Neutrophil (primary cell): ENCODE data around the gene CYTH3.

Experiments
- H3K27ac ChIP-seq: fragments of 200-600 bp; sonication (generic); 2 replicates; pipeline ENCODE4 v1.5.1; 2016; ENCODE audit warnings: mild to moderate bottlenecking, moderate library complexity
- H3K27me3 ChIP-seq: fragments of 200-600 bp; sonication (generic); 2 replicates; pipeline ENCODE4 v1.6.0; 2016; ENCODE audit warnings: mild to moderate bottlenecking
- H3K36me3 ChIP-seq: fragments of 200-600 bp; sonication (generic); 2 replicates; pipeline ENCODE4 v1.5.1; 2017
- H3K4me1 ChIP-seq, 2 experiments: fragments of 200-600 bp in 1 of 2; sonication (generic) in 1 of 2; 1 replicate in 1 of 2; 2 replicates in 1 of 2; pipeline versions ENCODE4 v1.5.1 to v1.6.1; 2013 to 2016; ENCODE audit warnings: low read depth in 1 of 2, low read length in 1 of 2, mild to moderate bottlenecking in 1 of 2, moderate library complexity in 1 of 2; ENCODE audit not compliant: control insufficient read depth in 1 of 2, insufficient read depth in 1 of 2
- H3K4me3 ChIP-seq, 2 experiments: fragments of 200-600 bp in 1 of 2; sonication (generic) in 1 of 2; 1 replicate in 1 of 2; 2 replicates in 1 of 2; pipeline ENCODE4 v1.5.1; 2013 to 2016; ENCODE audit warnings: low read depth in 1 of 2, low read length in 1 of 2, mild to moderate bottlenecking in 1 of 2, moderate library complexity in 1 of 2
- H3K9me3 ChIP-seq: fragments of 200-600 bp; sonication (generic); 2 replicates; pipeline ENCODE4 v1.5.1; 2016
- CTCF ChIP-seq: fragments of 200-600 bp; sonication (generic); IDR thresholded peaks from 2 replicates; pipeline ENCODE4 v1.5.1; 2016; ENCODE audit warnings: antibody characterized with exemption

The CYTH3 gene

DNA sequence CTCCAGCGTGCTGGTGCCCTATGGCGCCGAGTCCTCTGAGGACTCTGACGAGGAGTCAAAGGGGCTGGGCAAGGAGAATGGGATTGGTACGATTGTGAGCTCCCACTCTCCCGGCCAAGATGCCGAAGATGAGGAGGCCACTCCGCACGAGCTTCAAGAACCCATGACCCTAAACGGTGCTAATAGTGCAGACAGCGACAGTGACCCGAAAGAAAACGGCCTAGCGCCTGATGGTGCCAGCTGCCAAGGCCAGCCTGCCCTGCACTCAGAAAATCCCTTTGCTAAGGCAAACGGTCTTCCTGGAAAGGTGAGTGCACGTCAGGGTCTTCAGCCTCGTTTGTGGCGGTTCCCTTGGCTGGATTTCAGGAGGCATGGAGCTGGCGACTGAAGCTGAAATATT, 122.4 kb downstream of the CYTH3 start:
- Histone ChIP-seq H3K27ac (no peak overlapping the region), H3K27me3 (no peaks in the 10 kb centered on the region), H3K4me1 (no peaks in the 10 kb centered on the region), H3K36me3 (peaks cover 98% of the 10 kb centered on the region), H3K4me3 (no peak overlapping the region), H3K9me3 (no peaks in the 10 kb centered on the region)
- TF ChIP-seq CTCF: no peak

DNA sequence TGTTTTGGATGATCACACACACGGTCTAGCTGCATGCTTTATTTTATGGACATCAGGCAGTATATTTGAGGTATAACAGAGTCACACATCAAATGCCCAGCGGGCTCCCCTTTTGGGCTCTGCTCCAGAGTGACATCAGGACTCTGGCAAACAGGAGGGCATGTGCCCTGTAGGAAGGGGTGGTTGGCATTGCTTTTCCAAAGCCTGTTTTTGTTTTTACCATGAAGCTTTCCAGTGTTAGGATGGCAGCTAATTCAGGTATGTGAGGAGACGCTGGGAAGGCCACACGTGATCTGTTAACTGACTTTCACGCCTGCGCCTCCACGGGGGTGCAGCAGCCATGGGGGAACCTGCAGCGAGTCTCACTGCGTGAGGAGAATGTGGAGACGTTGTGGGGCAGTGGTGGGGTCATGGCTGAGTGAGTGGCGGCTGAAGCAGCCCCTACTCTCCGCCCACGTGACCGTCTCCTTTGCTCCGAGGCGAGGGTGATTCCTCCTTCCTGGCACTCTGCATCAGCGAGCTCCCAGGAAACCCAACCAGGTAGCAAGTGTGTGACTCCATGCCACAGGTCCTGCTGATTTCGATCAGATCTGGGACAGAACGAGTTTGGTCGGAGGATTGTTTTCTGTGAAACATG, 123.6 kb downstream of the CYTH3 start:
- Histone ChIP-seq H3K27me3 (no peaks in the 10 kb centered on the region), H3K27ac (no peak overlapping the region), H3K9me3 (no peaks in the 10 kb centered on the region), H3K4me3 (no peak overlapping the region), H3K36me3 (peaks cover 97% of the 10 kb centered on the region), H3K4me1 (no peaks in the 10 kb centered on the region)
- TF ChIP-seq CTCF: no peak

GRCh38 chr7:6147627-6148026, 124.8 kb downstream of the CYTH3 start:
- Histone ChIP-seq H3K4me3 (no peak overlapping the region), H3K27me3 (no peaks in the 10 kb centered on the region), H3K27ac (no peak overlapping the region), H3K36me3 (peaks cover 93% of the 10 kb centered on the region), H3K4me1 (no peaks in the 10 kb centered on the region), H3K9me3 (no peaks in the 10 kb centered on the region)
- no peak for TF ChIP-seq CTCF

DNA sequence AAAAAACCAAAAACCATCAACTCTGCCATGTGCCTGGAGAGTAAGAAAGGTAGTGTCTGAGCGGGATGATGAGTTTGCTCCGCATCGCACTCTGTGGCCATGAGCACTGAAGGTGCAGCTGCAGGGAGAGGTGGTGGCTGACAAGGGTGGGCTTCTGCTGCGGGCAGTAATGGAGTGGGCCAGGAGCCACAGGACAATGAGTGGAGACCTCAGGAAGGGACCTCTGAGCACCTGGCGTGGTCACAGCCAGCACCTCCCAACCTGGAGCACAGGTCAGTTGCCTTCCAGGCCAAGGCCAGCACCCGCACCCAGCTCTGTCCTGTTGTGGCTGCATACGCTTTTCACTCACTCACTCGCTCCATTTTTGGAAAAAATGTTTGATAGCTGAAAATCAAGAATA, 125.8 kb downstream of the CYTH3 start:
- Histone ChIP-seq H3K4me3 (no peak overlapping the region), H3K27me3 (no peaks in the 10 kb centered on the region), H3K36me3 (peaks cover 85% of the 10 kb centered on the region), H3K9me3 (no peaks in the 10 kb centered on the region), H3K27ac (no peak overlapping the region), H3K4me1 (no peaks in the 10 kb centered on the region)
- TF ChIP-seq CTCF: no peak

DNA sequence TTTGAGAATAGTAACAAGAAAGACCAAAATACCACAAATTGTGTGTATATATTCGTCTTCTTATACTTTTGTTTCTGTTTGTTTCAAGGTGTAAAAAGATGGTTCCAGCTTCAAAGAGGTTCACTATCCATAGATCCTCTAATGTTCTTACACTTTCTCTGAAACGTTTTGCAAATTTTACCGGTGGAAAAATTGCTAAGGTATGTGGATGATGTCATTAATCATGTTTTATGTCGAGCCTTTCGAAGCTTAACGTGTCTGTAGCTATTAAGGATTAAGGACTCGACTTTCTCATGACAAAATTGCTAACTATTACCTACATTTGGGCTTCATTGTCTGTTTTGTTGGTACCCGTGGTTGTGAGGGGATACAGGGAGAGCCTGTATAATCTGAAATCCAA, 128.4 kb downstream of the CYTH3 start:
- Histone ChIP-seq H3K9me3 (no peaks in the 10 kb centered on the region), H3K4me3 (no peak overlapping the region), H3K36me3 (peaks cover 66% of the 10 kb centered on the region), H3K4me1 (peaks cover 7 to 8% of the 10 kb centered on the region in 2 experiments), H3K27ac (no peak overlapping the region), H3K27me3 (no peaks in the 10 kb centered on the region)
- no peak for TF ChIP-seq CTCF
